GM12874 (cell line): Measurements from ENCODE around the gene FGFRL1.

ENCODE experiments used
- TF ChIP-seq, protein P1 (sequence below): IDR thresholded peaks from 2 replicates; pipeline ENCODE4 v1.5.1; 2011; ENCODE audit warnings: low read depth, mild to moderate bottlenecking, control low read depth, low read length, moderate library complexity; ENCODE audit not compliant: insufficient read depth

FGFRL1 gene

DNA sequence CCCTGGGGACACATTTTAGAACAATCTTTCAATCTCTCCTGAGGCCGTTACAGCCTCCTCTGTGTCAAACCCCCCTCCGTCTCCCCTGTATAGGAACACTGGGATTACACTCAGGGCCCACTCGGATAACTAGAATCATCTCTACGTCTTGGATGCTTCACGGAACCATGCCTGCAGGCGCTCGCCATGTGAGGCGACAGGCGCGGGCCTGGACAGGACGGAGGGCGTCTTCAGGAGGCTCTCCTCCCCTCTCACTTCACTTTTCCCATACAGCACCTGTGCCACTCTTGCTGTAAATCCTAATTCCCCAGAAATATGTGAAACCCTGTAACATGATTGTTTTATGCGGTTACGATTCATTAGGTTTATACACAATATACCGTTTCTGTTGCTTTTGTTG, 28.6 kb upstream of the FGFRL1 start:
- TF ChIP-seq, protein P1, sequence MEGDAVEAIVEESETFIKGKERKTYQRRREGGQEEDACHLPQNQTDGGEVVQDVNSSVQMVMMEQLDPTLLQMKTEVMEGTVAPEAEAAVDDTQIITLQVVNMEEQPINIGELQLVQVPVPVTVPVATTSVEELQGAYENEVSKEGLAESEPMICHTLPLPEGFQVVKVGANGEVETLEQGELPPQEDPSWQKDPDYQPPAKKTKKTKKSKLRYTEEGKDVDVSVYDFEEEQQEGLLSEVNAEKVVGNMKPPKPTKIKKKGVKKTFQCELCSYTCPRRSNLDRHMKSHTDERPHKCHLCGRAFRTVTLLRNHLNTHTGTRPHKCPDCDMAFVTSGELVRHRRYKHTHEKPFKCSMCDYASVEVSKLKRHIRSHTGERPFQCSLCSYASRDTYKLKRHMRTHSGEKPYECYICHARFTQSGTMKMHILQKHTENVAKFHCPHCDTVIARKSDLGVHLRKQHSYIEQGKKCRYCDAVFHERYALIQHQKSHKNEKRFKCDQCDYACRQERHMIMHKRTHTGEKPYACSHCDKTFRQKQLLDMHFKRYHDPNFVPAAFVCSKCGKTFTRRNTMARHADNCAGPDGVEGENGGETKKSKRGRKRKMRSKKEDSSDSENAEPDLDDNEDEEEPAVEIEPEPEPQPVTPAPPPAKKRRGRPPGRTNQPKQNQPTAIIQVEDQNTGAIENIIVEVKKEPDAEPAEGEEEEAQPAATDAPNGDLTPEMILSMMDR = no peak

DNA sequence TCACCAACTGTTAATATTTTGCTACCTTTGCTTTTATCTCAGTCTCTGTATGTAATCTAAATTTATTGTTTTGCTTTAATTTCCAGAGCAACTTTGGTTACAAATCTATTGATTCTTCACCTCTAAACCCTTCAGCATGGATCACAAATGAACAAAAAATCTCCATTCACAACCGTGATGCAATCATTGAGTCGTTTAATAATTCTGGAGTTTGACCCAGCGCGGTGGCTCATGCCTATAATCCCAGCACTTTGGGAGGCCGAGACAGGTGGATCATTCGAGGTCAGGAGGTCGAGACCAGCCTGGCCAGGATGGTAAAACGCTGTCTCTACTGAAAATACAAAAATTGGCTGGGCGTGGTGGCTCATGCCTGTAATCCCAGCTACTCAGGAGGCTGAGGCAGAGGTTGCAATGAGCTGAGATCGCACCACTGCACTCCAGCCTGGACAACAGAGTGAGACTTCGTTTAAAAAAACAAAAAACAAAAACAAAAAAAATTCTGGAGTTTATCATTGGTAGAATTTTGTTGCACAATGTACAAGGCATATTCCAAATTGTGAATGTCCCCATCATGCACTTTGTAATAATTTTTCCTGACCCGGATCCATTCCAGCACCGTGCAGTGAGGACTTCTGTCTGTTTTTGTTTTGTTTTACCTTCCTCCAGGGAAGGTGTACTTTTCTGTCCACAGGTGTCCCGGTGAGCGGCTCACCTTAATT, 26.9 kb upstream of the FGFRL1 start:
- TF ChIP-seq, protein P1 = no peak

DNA sequence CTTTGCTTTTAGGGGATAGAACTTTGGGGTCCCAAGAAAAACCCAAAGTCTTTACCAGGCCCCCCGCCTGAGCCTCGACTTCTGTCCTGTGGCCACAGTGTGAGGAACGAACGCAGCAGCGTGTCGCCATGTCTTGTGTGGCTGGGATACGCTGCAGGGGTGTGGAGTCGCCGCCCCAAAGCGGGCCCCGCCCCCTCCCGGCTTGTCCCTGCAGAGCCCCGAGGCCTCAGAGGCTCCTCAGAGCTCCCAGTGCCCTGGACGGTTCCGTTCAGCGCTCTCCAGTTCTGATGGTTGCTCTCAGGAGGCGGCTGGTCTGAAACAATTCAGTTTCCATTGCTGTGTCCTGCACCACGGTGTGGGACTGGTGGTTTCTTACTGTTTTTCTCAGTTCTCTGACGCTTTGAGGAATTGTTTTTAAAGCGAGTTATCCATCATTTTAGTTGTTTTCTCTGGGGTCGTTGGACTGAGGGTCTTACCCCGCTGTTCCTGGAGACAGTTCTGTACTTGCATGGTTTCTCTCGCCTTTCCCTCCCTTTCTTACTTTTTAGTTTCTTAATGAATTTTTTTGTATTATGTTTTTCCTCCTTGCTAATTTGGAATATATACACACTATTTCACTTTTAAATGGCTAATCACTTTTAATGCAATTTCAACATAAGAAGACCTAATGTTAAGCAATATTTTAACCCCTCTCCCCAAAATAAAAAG, 26.1 kb upstream of the FGFRL1 start:
- TF ChIP-seq, protein P1 = no peak

DNA sequence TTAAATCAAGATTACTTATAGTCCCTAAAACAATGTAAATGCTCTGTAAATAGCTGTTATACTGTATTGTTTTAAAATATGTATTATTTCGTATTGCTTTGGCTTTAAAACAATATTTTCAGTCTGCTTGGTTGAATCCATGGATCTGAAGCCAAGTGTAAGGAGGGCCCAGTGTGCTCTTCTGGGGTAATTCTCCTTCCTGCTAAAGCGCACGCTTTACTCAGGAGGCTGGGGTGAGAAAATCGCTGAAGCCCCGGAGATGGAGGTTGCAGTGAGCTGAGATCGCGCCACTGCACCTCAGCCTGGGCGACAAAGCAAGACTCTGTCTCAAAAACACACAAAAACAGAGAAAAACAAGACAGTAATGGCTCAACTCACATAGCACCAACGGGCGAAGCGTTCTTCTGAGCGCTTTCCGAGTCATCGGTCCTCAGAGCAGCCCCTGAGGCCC, 25.0 kb upstream of the FGFRL1 start:
- TF ChIP-seq, protein P1 = no peak

DNA sequence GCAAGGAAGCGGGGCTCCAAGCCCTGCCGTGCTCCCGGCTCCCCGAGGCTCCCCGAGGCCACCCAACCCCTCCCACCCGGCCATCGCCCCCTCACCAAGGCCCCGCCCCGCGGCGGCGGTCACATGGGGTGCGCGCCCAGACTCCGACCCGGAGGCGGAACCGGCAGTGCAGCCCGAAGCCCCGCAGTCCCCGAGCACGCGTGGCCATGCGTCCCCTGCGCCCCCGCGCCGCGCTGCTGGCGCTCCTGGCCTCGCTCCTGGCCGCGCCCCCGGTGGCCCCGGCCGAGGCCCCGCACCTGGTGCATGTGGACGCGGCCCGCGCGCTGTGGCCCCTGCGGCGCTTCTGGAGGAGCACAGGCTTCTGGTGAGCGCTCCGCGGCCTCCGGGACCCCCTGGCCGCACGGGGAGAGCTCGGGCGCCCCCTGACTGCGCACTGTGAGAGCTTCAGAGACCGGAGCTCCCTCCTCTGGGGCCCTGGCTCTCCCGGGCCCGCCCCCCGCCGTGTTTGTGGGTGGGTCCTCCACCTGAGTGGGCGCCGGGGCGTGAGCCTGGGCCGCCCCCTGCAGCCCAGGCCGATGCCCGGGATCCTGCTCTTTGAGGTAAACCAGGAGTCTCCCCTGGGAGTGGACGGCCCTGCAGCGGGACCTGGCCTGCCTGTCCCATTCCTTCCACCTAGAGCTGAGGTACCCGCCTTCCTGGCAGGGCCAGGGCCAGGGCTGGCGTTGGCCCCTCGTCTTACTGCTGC, 24.4 kb upstream of the FGFRL1 start, which contains the start of gene IDUA:
TSS of gene IDUA (plus strand) at position 166 of the 745 bp plus-strand sequence. CDS start at position 207, 41 bp downstream.
- TF ChIP-seq, protein P1 = peak; percentile 80

DNA sequence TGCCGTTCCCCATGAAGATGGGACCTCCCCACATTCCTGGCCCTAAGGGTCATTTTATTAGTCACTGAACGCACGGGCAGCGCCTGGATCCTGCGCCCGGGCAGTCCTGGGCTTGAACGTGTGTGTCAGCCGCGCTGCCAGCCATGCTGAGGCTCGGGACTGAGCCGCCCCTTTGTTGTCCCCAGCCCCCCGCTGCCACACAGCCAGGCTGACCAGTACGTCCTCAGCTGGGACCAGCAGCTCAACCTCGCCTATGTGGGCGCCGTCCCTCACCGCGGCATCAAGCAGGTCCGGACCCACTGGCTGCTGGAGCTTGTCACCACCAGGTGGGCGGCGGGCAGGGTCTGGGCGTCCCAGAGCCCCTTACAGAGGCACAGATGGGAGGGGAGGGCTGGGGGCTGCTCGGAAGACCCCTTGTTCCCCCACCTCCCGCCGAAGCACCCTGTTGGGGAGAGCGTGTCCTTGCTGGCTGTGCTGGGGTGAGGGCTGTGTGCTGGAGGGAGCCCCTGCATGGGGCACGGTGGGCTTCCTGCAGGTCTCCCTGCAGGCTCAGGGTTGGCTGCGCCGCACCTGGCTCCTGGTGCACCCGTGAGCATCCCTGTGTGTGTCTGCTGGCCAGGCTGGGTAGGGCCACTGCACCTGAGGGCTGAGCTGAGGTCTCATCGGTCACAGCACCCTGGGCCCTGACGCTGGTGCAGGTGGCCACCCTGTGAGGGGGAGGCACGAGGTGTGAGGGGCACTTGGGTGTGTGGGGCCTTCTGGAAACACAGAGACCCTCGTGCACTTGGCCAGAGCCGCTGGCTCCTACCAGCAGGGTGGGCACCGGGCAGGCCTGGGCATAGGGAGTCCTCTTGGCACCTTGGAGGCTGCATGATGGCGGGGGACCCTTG, 23.6 kb upstream of the FGFRL1 start:
- TF ChIP-seq, protein P1 = no peak
